NCI-H2107 treated with DMSO at 0.1 percent for 48 hours (cell line): ENCODE data around the gene ENPP5.

Experiments
- DNase-seq: peaks from one replicate; lab custom pipeline; 2025; ENCODE audit not compliant: unreplicated experiment; lab: John Stamatoyannopoulos, UW

The ENPP5 gene

DNA sequence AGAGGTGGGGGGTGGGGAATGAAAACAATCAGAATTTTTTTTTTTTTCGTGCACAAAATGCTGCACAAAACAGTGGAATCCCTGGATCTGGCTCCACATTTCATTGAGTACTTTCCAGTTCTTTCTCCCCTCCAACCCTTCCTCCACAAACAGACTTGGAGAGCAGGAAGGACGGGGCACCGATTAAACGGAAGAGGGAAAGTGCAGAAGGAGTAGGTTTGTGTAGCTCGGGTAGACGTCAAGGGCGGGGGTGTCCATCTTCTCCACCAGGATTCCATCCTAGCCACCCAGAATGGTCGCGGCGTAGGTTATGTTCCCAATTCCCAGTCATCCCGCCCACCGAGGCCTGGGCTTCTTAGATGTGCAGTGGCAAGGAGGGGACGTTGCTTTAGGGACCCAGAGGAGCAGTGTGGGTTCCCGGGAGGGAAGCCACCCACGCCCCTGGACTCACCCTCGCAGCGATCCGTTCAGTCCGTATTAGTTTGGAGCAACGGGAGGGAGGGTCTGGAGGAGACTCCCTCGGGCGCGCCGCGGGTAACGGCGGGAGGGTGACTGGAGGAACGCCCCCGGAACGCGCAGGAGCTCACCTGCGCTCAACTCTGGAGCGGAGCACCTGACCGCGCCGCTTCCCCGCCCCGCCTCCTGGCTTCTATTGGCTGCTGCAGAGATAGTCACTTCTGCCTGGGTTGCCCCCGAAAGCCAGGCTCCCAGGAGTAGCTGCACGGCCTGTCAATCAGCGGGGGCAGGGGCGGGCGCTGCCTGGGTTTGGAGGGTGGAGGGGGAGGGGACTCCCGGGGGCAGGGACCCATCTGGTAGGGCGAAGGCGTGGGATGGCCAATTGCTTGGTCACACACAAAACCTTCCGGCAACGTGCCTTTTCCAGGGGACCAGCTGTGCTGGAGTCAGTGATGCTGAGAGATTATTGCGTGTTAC lies at the start of gene ENPP5:
TSS of gene ENPP5 (minus strand) at position 624 of the 933 bp plus-strand sequence. CDS start 2,718 bp downstream, outside the sequence.
- peak; percentile 75 for DNase-seq

DNA sequence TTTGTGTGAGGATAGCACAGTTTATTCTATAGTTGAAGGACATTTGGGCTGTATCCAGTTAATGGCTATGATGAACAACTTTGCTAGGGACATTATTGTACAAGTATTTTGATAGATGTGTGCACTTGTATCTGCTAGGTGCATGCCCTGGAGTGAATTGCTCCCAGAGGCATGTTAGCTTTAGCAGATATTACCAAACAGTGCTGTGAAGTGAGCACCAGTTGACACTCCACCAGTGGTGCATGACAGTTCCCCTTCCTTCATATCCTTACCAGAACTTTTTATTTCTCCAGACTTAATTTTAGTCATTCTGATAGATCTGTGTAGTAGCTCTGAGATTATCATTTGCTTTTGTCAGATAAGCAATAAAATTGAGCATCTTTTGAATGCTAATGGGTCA lies 48.9 kb upstream of the ENPP5 start:
- no peak for DNase-seq

- DNase-seq, result no peak
Measured at GRCh38 chr6:46218457-46218856, 47.7 kb upstream of the ENPP5 start.

- no peak for DNase-seq
Measured at GRCh38 chr6:46217671-46218131, 46.9 kb upstream of the ENPP5 start.

DNA sequence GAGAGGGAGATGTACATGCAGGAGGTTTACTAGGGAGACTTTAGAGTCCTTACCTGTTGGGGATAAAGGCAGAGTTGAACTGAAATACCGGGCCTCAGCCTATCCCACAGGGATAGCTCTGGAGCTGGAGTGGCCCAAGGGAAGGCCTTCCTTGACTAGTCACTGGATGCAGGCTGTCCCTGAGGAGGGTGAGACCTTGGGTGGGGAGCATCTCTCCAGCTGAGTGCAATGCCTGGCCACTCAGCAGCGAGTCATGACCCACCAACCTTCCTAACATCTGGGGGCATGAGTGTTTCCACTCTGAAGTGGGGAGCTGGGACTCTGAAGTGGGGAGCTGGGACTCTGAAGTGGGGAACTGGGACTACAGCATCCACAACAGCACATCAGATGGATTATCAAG lies 46.1 kb upstream of the ENPP5 start:
- no peak for DNase-seq

- DNase-seq, result no peak
Measured at GRCh38 chr6:46215777-46216176, 45.0 kb upstream of the ENPP5 start.

- DNase-seq, result no peak
Measured at GRCh38 chr6:46215213-46215612, 44.4 kb upstream of the ENPP5 start.

DNA sequence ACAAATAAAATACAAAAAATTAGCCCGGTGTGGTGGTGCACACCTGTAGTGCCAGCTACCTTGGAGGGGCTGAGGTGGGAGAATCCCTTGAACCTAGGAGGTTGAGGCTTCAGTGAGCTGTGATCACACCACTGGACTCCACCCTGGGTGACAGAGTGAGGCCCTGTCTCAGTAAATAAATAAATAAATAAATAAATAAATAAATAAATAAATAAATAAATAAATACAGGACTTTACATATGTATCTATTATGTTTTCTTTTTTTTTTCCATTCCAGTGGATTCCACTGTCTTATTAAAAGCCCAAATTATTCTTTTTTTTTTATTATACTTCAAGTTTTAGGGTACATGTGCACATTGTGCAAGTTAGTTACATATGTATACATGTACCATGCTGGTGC lies 41.1 kb upstream of the ENPP5 start:
- no peak for DNase-seq

DNA sequence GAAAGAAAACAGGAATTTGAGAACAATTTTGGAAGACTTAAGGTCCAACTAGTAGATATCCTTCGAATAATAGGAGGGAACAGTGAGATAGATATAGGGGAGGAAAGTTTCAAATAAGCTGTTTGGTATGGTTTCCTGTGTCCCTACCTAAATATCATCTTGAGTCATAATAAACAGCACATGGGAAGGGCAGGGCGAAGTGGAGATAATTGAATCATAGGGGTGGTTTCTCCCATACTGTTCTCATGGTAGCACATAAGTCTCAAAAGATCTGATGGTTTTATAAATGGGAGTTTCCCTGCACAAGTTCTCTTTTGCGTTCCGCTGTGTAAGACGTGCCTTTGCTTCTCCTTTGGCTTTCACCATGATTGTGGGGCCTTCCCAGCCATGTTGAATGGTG lies 39.5 kb upstream of the ENPP5 start:
- no peak for DNase-seq

DNA sequence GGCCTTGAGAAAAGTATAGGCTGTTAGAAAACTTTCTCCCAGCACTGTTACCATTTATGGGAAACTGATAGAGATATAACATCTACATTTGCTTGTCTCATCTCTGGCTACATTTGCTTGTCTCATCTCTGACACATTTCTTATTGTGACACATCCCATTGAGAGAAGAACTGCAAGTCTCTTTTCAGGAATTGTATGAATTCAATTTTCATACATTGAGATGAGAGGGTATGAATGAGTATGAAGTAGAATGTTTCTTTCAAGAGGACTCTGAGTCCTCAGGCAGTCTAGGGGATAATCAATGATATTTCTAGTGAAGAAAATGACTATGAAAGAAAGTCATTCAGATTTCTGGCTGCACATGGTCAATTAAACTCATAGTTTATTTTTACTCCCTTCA lies 37.5 kb upstream of the ENPP5 start:
- no peak for DNase-seq

- DNase-seq, result peak; percentile 27
Measured at GRCh38 chr6:46207174-46207573, 36.4 kb upstream of the ENPP5 start.

GRCh38 chr6:46204880-46205650 lies 34.3 kb upstream of the ENPP5 start:
- DNase-seq, result no peak

- no peak for DNase-seq
Measured at GRCh38 chr6:46203391-46204177, 32.8 kb upstream of the ENPP5 start.

DNA sequence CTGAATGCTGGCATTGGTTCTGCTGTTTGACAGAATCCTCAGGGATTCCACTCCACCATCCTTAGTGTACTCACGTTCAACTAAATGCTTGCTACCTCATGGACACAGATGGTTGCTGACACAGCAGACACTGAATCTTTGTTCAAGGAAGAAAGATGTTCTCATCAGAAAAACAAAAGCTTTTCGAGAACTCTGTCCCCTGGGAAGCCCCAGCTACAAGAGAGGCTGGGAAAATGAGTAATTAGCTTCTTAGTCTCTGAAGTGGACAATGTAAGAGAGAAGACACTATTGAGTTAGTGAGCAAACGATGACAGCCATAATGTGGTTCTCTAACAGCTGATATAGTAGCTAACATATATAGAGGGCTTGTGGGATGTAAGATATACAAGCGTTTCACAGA lies 30.9 kb upstream of the ENPP5 start:
- DNase-seq, result no peak

DNA sequence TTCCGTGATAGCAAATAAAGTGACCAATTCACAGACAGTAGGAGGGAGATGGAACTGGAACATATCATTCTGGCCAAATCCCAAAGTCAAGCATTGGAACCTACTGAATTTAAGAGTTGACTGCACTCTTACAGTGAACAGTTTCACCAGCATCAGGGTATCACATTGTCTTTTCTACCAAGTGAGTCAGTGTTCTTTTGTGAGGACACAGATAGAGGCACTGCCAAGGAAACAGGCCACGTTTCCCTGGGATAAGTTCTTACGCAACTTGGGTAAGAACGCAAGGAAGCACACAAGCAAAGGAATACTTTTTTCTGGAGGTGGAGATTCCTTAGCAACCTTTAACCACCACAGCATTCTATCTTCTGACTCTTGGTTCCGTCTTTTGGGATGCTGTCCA lies 28.6 kb upstream of the ENPP5 start:
- DNase-seq, result no peak

GRCh38 chr6:46191961-46192360 lies 21.2 kb upstream of the ENPP5 start:
- DNase-seq, result no peak

DNA sequence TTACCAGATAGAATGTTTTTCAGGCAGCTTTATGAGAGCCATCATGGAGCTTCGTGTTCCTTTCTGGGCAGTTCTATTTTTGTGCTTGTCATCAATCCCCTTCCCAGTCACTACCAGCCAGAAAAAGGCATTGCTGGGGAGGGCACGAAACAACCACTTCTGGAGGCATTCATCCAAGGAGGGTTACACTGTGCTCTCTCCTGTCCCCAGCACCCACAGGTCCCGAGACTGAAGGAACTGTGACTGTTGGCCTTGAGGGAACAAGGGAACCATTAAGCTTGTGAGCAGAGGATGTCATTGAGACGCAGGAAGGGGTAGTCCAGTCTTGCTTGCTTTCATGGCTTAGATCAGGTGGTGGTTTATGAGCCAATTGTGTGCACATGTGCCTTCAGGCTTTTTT lies 20.1 kb upstream of the ENPP5 start:
- DNase-seq, result no peak

- no peak for DNase-seq
Measured at GRCh38 chr6:46189726-46190125, 18.9 kb upstream of the ENPP5 start.

- DNase-seq, result no peak
Measured at GRCh38 chr6:46186583-46186982, 15.8 kb upstream of the ENPP5 start.

- no peak for DNase-seq
Measured at GRCh38 chr6:46184114-46184513, 13.3 kb upstream of the ENPP5 start.

DNA sequence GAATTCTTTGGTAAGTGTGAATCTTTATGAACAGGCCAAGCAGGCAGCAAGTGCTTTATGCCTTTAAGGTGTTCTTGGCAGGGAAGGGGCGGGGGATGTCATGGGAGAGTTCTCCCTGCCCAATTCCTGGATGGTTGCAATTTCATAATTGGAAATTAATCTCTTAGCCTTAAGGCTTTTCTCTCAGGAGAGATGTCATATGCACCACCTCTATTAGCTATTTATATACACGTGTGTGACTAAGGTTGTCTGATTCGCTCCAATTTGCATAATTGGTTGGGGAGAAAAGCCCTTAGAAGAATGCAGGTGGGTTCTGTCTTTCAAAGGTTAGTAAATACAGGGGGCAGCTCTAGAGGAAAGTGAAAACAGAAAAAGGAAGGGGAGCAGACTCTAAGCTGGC lies 5.2 kb upstream of the ENPP5 start:
- DNase-seq, result no peak
